Central memory CD8-positive, alpha-beta T cell (primary cell): ENCODE measurements around the gene CDA.

Source experiments
- ATAC-seq: fragments of 150-1000 bp; cut with Tn5 transposase; replicated peaks from 2 replicates; pipeline ENCODE4 v1.10.0; 2022; ENCODE audit warnings: mild to moderate bottlenecking, moderate FRiP score, moderate number of reproducible peaks; ENCODE audit not compliant: poor library complexity, severe bottlenecking; ENCODE audit errors: extremely low read depth
- DNase-seq, 2 donors: peaks; one replicate each; pipeline ENCODE4 v3.0.0; 2021; ENCODE audit warnings: low spot score in 2 of 2
- H3K27ac Mint-ChIP-seq: one replicate; pipeline ENCODE4 v1.8.0; 2022; ENCODE audit warnings: low read depth, mild to moderate bottlenecking, moderate library complexity, mixed read lengths
- H3K27me3 Mint-ChIP-seq: one replicate; pipeline ENCODE4 v1.8.0; 2022; ENCODE audit warnings: mixed read lengths
- H3K36me3 Mint-ChIP-seq: one replicate; pipeline ENCODE4 v1.8.0; 2022; ENCODE audit warnings: mild to moderate bottlenecking, moderate library complexity, mixed read lengths; ENCODE audit not compliant: insufficient read depth
- H3K4me1 Mint-ChIP-seq: one replicate; pipeline ENCODE4 v1.8.0; 2022; ENCODE audit warnings: mixed read lengths
- H3K4me3 Mint-ChIP-seq: one replicate; pipeline ENCODE4 v1.8.0; 2022; ENCODE audit warnings: mild to moderate bottlenecking, moderate library complexity, mixed read lengths
- H3K9me3 Mint-ChIP-seq: one replicate; pipeline ENCODE4 v1.8.0; 2022; ENCODE audit warnings: mixed read lengths

Gene CDA

DNA sequence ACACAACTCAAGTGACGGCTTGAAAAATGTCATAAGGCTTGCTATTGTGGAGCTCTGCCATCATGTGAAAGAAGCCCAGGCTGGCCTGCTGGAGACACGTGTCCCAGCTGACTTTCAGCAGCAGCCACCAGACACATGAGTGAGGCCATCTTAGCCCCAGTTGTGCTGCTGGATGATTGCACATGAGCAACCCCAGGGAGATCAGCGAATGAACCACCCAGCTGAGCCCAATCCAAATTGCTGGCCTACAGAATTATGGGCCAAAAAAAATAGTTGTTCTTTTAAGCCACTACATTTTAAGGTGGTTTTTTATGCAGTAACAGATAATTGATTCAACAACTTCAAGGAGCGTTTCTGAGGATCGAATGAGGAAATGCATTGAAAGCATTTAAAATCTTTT lies 17.5 kb upstream of the CDA start:
- Mint-ChIP-seq H3K4me3 (no peak overlapping the region), H3K9me3 (no peaks in the 10 kb centered on the region), H3K27me3 (peaks cover 83% of the 10 kb centered on the region), H3K4me1 (no peaks in the 10 kb centered on the region), H3K36me3 (no peaks in the 10 kb centered on the region), H3K27ac (no peak overlapping the region)
- ATAC-seq, result no peak
- no peak for DNase-seq

DNA sequence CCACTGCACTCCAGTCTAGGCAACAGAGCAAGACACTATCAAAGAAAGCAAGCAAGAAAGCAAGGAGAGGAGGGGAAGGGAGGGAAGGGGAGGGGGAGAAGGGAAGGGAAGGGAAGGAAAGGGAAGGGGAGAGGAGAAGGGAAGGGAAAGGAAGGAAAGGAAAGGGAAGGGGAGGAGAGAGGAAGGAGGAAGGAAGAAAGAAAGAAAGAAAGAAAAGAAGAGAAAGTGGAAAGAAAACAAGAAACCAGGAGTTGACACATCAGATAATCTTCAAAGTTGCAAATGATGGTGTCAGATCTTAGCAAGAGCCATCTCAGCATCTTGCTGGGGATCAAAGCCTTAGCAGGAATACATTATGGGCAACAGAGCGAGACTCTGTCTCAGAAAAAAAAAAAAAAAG lies 14.9 kb upstream of the CDA start:
- H3K4me3 Mint-ChIP-seq, result no peak overlapping the region
- no peak for DNase-seq
- no peaks in the 10 kb centered on the region for H3K4me1 Mint-ChIP-seq
- no peaks in the 10 kb centered on the region for H3K9me3 Mint-ChIP-seq
- ATAC-seq, result no peak
- no peaks in the 10 kb centered on the region for H3K36me3 Mint-ChIP-seq
- peaks cover 69% of the 10 kb centered on the region for H3K27me3 Mint-ChIP-seq
- no peak overlapping the region for H3K27ac Mint-ChIP-seq

DNA sequence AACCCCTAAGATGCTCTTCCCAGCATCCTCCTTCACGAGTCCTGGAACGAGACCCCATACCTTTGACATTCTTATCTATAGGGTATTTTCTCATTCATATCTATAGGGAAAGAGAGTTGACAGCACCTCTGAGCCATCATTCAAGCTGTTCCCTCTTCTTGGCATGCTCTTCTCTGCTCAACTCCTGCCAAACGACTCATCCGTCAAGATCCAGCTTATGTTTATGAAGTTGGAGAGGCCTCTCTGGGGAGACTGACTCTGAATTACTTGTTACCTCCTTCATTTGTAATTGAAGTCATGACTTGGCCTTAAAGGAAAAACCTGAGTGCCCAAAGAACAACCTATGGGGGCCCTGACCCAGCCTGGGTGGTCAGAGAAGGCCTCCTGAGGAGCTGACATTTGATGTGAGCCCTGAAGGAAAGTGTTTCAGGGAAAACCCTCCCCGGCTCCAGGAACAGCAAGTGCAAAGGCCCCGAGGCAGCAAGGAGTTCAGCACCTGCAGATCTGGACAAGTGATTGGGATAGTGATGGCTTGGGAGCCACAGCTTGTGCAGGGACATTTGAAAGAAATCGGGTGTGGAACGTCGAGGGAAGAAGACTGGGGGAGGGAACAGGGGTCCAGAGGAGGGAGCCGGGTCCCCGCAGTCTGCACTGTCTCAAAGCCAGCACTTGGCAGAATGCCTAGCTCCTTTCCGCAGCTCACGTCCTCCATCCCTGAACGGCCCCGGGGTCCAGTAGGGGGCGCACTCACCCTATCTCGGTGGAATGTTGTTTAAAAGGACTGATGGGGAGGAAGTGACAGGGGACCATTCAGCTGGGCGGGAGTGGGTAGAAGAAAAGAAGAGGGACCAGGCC lies 14.0 kb upstream of the CDA start:
- no peak overlapping the region for H3K4me3 Mint-ChIP-seq
- no peaks in the 10 kb centered on the region for H3K4me1 Mint-ChIP-seq
- H3K27me3 Mint-ChIP-seq, result peaks cover 66% of the 10 kb centered on the region
- DNase-seq (peak in 1 of 2 donors; percentile 27), ATAC-seq (no peak)
- H3K9me3 Mint-ChIP-seq, result no peaks in the 10 kb centered on the region
- H3K27ac Mint-ChIP-seq, result no peak overlapping the region
- H3K36me3 Mint-ChIP-seq, result no peaks in the 10 kb centered on the region

DNA sequence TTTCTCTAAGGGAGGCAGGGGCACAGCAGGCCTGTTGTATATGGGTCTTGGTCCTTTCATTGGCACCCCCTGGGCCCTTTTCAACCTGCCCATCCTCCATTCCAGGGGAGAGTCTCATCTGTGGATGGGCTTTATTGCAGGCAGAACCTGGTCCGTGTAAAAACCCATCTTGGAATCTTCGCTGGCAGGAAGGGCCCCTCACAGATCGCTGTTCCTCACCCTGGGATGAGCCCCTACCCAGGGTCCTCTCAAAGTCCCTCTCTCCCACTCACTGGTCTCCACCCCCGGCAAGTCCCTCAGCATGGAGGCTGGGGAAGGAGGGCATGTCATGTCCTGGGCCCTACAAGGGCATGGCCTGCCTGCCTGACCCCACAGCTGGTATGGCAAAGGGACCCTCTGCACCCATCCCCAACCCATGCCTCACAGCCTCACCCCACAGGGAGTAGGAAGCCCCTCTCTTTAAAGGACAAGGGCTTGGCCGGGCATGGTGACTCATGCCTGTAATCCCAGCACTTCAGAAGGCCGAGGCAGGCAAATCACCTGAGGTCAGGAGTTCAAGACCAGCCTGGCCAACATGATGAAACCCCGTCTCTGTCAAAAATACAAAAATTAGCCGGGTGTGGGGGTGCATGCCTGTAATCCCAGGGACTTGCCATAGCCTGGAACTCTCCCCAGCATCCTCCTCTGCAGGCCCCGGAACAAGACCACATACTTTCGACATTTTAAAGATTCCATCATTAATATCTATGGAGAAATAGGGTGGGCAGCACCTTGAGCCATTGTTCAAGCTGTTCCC lies 13.2 kb upstream of the CDA start:
- Mint-ChIP-seq H3K27me3 (peaks cover 59% of the 10 kb centered on the region), H3K4me3 (no peak overlapping the region), H3K9me3 (no peaks in the 10 kb centered on the region), H3K36me3 (no peaks in the 10 kb centered on the region), H3K27ac (no peak overlapping the region), H3K4me1 (no peaks in the 10 kb centered on the region)
- DNase-seq, result no peak
- ATAC-seq, result no peak

DNA sequence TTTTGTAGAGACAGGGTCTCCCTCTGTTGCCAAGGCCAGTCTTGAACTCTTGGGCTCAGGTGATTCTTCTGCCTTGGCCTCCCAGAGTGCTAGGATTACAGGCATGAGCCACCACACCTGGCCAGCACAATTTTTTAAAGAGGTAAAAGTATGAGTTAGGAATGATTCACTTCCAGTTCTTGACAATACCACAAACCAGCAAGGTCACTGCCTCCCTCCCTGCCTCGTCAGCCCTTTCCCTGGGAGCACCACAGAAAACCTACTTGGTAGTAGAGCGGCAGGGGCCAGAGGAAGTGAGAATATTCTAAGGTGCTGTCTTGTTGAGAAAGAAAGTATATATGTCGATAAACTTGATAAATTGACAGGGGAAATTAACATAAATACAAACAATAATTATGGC lies 10.8 kb upstream of the CDA start:
- Mint-ChIP-seq H3K36me3 (no peaks in the 10 kb centered on the region), H3K4me1 (no peaks in the 10 kb centered on the region), H3K4me3 (no peak overlapping the region), H3K9me3 (no peaks in the 10 kb centered on the region), H3K27ac (no peak overlapping the region), H3K27me3 (peaks cover 41% of the 10 kb centered on the region)
- ATAC-seq (no peak), DNase-seq (no peak)

DNA sequence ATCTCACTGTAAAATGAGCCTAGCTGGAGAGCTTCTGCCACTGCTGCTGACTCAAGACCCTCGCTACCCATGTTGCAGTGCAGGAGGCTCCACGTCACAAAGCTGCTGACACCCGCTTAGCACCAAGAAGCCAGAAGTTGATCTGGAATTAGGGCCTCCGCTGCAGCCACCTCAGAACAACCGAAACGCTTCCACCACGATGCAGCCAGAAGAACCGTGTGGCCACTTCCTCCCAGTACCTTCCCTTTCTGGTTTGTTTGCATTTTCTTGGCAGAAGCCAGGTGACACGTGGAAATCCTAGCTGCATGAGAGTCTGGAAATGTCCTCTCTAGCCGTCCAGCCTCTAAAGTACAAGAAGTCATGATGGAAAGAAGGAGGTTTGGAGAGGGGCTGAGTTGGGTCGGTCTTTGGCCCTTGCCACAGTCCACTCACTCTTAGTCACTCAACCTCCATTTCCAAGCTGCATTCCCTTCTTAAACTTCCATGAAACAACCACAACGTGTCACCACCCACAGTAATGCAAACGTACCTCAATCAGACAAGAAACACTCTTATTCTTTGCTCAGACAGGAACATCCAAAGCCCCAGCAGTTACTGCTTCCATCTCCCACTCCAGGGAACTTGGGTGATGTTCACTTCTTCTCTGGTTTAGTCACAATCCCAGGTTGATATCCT lies 10.0 kb upstream of the CDA start:
- Mint-ChIP-seq H3K9me3 (no peaks in the 10 kb centered on the region), H3K4me1 (no peaks in the 10 kb centered on the region), H3K27me3 (peaks cover 33% of the 10 kb centered on the region), H3K27ac (no peak overlapping the region), H3K4me3 (no peak overlapping the region), H3K36me3 (no peaks in the 10 kb centered on the region)
- no peak for ATAC-seq
- no peak for DNase-seq

DNA sequence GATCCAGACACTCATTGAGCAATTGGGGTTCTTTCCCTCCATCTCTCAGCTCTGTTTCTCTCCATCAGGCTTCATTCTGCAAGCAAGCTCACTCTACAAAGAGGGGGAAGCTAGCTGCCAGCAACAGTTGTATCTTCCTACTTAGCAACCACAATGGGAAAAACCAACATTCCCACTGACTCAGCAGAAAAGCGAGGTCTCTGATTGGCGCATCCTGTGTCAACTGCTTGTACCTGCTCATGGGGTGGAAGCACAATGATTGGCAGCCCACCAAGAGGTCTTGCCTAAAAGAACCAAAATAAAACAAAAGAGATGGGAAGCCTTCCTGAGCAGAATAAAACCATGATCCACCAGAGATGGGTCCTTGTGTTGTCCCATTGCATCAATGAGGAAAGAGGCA lies 4.0 kb upstream of the CDA start:
- ATAC-seq, result no peak
- peaks cover 12% of the 10 kb centered on the region for H3K4me1 Mint-ChIP-seq
- no peak for DNase-seq
- no peaks in the 10 kb centered on the region for H3K9me3 Mint-ChIP-seq
- no peak overlapping the region for H3K4me3 Mint-ChIP-seq
- no peaks in the 10 kb centered on the region for H3K36me3 Mint-ChIP-seq
- peaks cover 51% of the 10 kb centered on the region for H3K27me3 Mint-ChIP-seq
- H3K27ac Mint-ChIP-seq, result no peak overlapping the region

DNA sequence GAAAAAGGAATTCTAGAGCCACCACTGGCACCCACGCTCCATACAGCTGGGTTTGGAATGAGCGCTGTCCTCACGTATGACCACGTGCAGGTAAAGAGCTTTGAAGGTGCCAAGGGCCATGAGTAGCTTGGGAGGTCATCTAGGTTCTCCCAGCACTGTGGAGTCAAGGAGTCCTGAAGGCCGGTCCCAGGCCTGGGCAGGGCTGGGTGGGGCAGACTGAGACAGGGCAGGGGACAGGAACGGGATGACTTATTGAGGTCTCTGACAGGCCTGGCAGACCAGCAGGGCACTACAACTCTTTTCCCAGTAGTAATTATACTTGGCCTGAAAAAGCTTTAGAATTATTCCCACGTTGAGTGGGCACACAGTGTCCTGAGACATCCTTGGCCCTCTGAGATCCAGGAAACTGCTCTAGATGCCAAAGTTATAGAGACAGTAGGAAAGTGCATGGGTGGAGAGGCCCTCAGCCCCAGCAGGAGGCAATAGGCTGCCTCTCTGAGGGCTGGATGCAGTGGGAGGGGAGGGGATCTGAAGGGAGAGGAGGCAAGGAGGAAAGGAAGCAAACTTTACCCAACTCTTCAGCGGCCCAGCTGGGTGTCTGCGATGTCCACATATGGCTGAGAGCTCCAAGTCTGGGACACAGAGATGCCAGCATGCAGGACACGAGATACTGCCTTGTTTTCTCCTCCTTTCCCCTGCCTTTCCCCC lies 1.8 kb upstream of the CDA start:
- Mint-ChIP-seq H3K4me1 (peaks cover 14% of the 10 kb centered on the region), H3K9me3 (no peaks in the 10 kb centered on the region)

DNA sequence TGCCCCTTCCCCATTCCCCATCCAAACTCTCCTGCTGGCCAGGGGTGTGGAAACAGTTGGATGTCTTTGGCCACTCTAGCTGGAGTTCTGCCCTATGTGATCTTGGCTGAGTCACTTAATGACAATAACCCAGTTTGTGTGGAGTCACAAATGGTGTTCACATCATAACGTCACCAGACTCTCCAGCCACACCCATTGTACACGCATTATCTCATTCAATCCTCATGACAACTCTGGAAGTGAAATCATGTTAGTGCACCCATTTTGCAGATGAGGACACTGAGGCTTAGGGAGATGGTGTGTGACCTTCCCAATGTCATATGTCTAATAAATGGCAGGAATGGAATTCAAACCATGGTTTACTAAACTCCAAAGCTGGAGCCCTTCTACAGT lies 1.2 kb upstream of the CDA start:
- H3K4me3 Mint-ChIP-seq, result no peak overlapping the region
- H3K9me3 Mint-ChIP-seq, result no peaks in the 10 kb centered on the region
- no peak for DNase-seq
- no peak overlapping the region for H3K27ac Mint-ChIP-seq
- no peak for ATAC-seq
- H3K36me3 Mint-ChIP-seq, result no peaks in the 10 kb centered on the region
- H3K27me3 Mint-ChIP-seq, result peaks cover 78% of the 10 kb centered on the region
- peaks cover 14% of the 10 kb centered on the region for H3K4me1 Mint-ChIP-seq

More for the DNA sequence above, 1.8 kb upstream of the CDA start:
- DNase-seq (no peak), ATAC-seq (no peak)
- no peak overlapping the region for H3K27ac Mint-ChIP-seq
- no peaks in the 10 kb centered on the region for H3K36me3 Mint-ChIP-seq
- H3K4me3 Mint-ChIP-seq, result no peak overlapping the region
- H3K27me3 Mint-ChIP-seq, result peaks cover 73% of the 10 kb centered on the region

GRCh38 chr1:20589331-20590278 lies 708 bp downstream of the CDA start:
- Mint-ChIP-seq H3K4me3 (peak overlapping the region; percentile 14), H3K27me3 (peaks cover 91% of the 10 kb centered on the region), H3K9me3 (no peaks in the 10 kb centered on the region), H3K4me1 (peaks cover 14% of the 10 kb centered on the region), H3K27ac (no peak overlapping the region), H3K36me3 (no peaks in the 10 kb centered on the region)
- ATAC-seq (peak; percentile 46), DNase-seq (no peak)

- Mint-ChIP-seq H3K4me3 (no peak overlapping the region), H3K27ac (no peak overlapping the region), H3K4me1 (peaks cover 14% of the 10 kb centered on the region), H3K9me3 (no peaks in the 10 kb centered on the region), H3K36me3 (no peaks in the 10 kb centered on the region), H3K27me3 (peaks cover 92% of the 10 kb centered on the region)
- DNase-seq (no peak), ATAC-seq (no peak)
Observed at GRCh38 chr1:20590306-20590777, 1.4 kb downstream of the CDA start.
